Lower leg skin (tissue), 4 donors: ENCODE data around the gene PAQR3. TPM values are rescaled to one million over a fixed set of nuclear protein-coding genes. Genes with fewer than 3 reads are reported as not detected.
"Not testable (repeated sequence)": the region's sequence is repeated elsewhere in the genome, so short reads cannot be mapped to it uniquely, and the experiment has no call there.

Experiments
- DNase-seq, 2 donors: peaks; one replicate each; pipeline ENCODE4 v3.0.0-alpha.2; 2019; ENCODE audit warnings: low spot score in 2 of 2
- H3K4me3 ChIP-seq: fragments of 200-600 bp; sonication (generic); 2 replicates; pipeline ENCODE4 v1.5.1; 2017; ENCODE audit warnings: mild to moderate bottlenecking, low read depth; ENCODE audit not compliant: poor library complexity, severe bottlenecking
- CTCF ChIP-seq, 3 donors: fragments of 450-650 bp; IDR thresholded peaks; one replicate each; pipeline ENCODE4 v1.5.1; 2016; ENCODE audit warnings: antibody characterized with exemption in 3 of 3, mild to moderate bottlenecking in 3 of 3, moderate library complexity in 2 of 3
- POLR2A ChIP-seq, 2 donors: fragments of 450-650 bp; IDR thresholded peaks; one replicate each; pipeline ENCODE4 v1.6.1; 2016 to 2017; ENCODE audit warnings: antibody characterized with exemption in 2 of 2, mild to moderate bottlenecking in 1 of 2, moderate library complexity in 1 of 2
- WGBS, 2 donors: methylation state at CpG; one replicate each; pipeline ENCODE4 v1.1.5; 2018; 5-methylcytosine and 5-hydroxymethylcytosine counted together
- intact Hi-C: fragments of 100-400 bp; cut with DNase I; formaldehyde crosslinking; loops from one replicate; pipeline ENCODE4 v1.15.0; 2023; ENCODE audit warnings: low total_unique reads
- total RNA-seq, 4 donors: library from RNA; depleted of rRNA; stranded (reverse); fragments of >200 nt; gene quantifications; one replicate each; pipeline ENCODE4 v1.1.0, GENCODE V29; 2016

PAQR3 gene
- total RNA-seq, 4 donors from 2014 or later, result 11.8 to 17.5 (median 14.3) TPM

- DNase-seq, result no peak
- intact Hi-C loops, result no loop called here
- TF ChIP-seq POLR2A (IDR thresholded peaks at IDR 0.05) (no peak), CTCF (IDR thresholded peaks at IDR 0.05) (no peak)
- WGBS, 2 donors, result 92 to 93% methylated on average over 9 of the region's 9 CpGs
- H3K4me3 ChIP-seq, result no peak overlapping the region
These were observed 10.4 kb downstream of the PAQR3 start for GRCh38 chr4:78928835-78929234.

- WGBS, 2 donors, result 67 to 68% methylated on average over 1 of the region's 1 CpG
- no peak for TF ChIP-seq CTCF (IDR thresholded peaks at IDR 0.05)
- no peak for TF ChIP-seq POLR2A (IDR thresholded peaks at IDR 0.05)
- intact Hi-C loops, result no loop called here
- no peak overlapping the region for H3K4me3 ChIP-seq
- no peak for DNase-seq
These were observed 12.4 kb downstream of the PAQR3 start for GRCh38 chr4:78926826-78927225.

GRCh38 chr4:78923464-78924312, 15.6 kb downstream of the PAQR3 start:
- no peak for DNase-seq
- no peak overlapping the region for H3K4me3 ChIP-seq
- intact Hi-C loops, result no loop called here
- TF ChIP-seq POLR2A (IDR thresholded peaks at IDR 0.05), result no peak
- no peak for TF ChIP-seq CTCF (IDR thresholded peaks at IDR 0.05)
- WGBS, 2 donors, result 84 to 86% methylated on average over 4 of the region's 4 CpGs

GRCh38 chr4:78922207-78922606, 17.0 kb downstream of the PAQR3 start:
- TF ChIP-seq POLR2A (IDR thresholded peaks at IDR 0.05), result no peak
- no peak for TF ChIP-seq CTCF (IDR thresholded peaks at IDR 0.05)
- intact Hi-C loops, result no loop called here
- H3K4me3 ChIP-seq, result no peak overlapping the region
- 86 to 88% methylated on average over 4 of the region's 4 CpGs for WGBS, 2 donors
- DNase-seq, result no peak

- no peak overlapping the region for H3K4me3 ChIP-seq
- DNase-seq, result no peak
- TF ChIP-seq CTCF (IDR thresholded peaks at IDR 0.05), result no peak
- TF ChIP-seq POLR2A (IDR thresholded peaks at IDR 0.05), result no peak
- intact Hi-C loops, result no loop called here
- WGBS, 2 donors, result 91 to 97% methylated on average over 2 of the region's 2 CpGs
These were observed 28.6 kb downstream of the PAQR3 start for GRCh38 chr4:78910612-78911011.

- 91 to 92% methylated on average over 6 of the region's 6 CpGs for WGBS, 2 donors
- intact Hi-C loops, H3K4me3 ChIP-seq, DNase-seq: not testable (repeated sequence)
These were observed 30.3 kb downstream of the PAQR3 start for GRCh38 chr4:78908974-78909373.
